ENCODE results near the gene CUL4A. TPM values are rescaled to one million over a fixed set of nuclear protein-coding genes. Genes with fewer than 3 reads are reported as not detected.

CUL4A gene
- total and polyA plus RNA-seq, 2 experiments from 2014 or later = 52.2 to 85.3 TPM

GRCh38 chr13:113169277-113170272 lies 39.8 kb upstream of the CUL4A start:
- DNase-seq (ENCODE audit: low spot score) = no peak

GRCh38 chr13:113170511-113170910 lies 38.9 kb upstream of the CUL4A start:
- H3K4me3 ChIP-seq = no peak overlapping the region
- no peaks in the 10 kb centered on the region for H3K27me3 ChIP-seq
- H3K4me1 ChIP-seq (ENCODE audit: insufficient read depth) = peaks cover 16% of the 10 kb centered on the region
- H3K79me2 ChIP-seq = no peaks in the 10 kb centered on the region
- H2AFZ ChIP-seq = no peak overlapping the region
- WGBS (ENCODE audit: low lambda C conversion rate, missing lambda C conversion rate) = 58% methylated on average over 5 of the region's 5 CpGs
- no peak for DNase-seq (ENCODE audit: low spot score)
- H4K20me1 ChIP-seq (ENCODE audit: insufficient read depth, poor library complexity, severe bottlenecking) = no peaks in the 10 kb centered on the region
- peak overlapping the region; percentile 61 for H3K4me2 ChIP-seq
- no peaks in the 10 kb centered on the region for H3K9me3 ChIP-seq (ENCODE audit: low read depth)
- H3K27ac ChIP-seq = peak overlapping the region; percentile 43
- TF ChIP-seq EZH2phosphoT487 (IDR thresholded peaks at IDR 0.05; ENCODE audit: low read depth, severe bottlenecking, unreplicated experiment) = no peak
- no peak for TF ChIP-seq EZH2 (IDR thresholded peaks at IDR 0.05; ENCODE audit: borderline replicate concordance)
- TF ChIP-seq, protein P1, sequence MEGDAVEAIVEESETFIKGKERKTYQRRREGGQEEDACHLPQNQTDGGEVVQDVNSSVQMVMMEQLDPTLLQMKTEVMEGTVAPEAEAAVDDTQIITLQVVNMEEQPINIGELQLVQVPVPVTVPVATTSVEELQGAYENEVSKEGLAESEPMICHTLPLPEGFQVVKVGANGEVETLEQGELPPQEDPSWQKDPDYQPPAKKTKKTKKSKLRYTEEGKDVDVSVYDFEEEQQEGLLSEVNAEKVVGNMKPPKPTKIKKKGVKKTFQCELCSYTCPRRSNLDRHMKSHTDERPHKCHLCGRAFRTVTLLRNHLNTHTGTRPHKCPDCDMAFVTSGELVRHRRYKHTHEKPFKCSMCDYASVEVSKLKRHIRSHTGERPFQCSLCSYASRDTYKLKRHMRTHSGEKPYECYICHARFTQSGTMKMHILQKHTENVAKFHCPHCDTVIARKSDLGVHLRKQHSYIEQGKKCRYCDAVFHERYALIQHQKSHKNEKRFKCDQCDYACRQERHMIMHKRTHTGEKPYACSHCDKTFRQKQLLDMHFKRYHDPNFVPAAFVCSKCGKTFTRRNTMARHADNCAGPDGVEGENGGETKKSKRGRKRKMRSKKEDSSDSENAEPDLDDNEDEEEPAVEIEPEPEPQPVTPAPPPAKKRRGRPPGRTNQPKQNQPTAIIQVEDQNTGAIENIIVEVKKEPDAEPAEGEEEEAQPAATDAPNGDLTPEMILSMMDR (IDR thresholded peaks at IDR 0.05; ENCODE audit: poor library complexity) = no peak
- H3K36me3 ChIP-seq (replicated peaks; ENCODE audit: insufficient read depth, low read depth) = no peaks in the 10 kb centered on the region
- H3K9me2 ChIP-seq (replicated peaks; ENCODE audit: insufficient read depth) = no peaks in the 10 kb centered on the region

More at GRCh38 chr13:113169277-113170272, 39.8 kb upstream of the CUL4A start:
- H3K4me2 ChIP-seq = peak overlapping the region; percentile 61
- no peaks in the 10 kb centered on the region for H4K20me1 ChIP-seq (ENCODE audit: insufficient read depth, poor library complexity, severe bottlenecking)
- WGBS (ENCODE audit: low lambda C conversion rate, missing lambda C conversion rate) = 74% methylated on average over 13 of the region's 13 CpGs
- peaks cover 16% of the 10 kb centered on the region for H3K4me1 ChIP-seq (ENCODE audit: insufficient read depth)
- no peaks in the 10 kb centered on the region for H3K27me3 ChIP-seq
- peak overlapping the region; percentile 56 for H3K27ac ChIP-seq
- H2AFZ ChIP-seq = no peak overlapping the region
- no peaks in the 10 kb centered on the region for H3K9me2 ChIP-seq (replicated peaks; ENCODE audit: insufficient read depth)
- H3K4me3 ChIP-seq = no peak overlapping the region
- no peaks in the 10 kb centered on the region for H3K79me2 ChIP-seq
- TF ChIP-seq EZH2phosphoT487 (IDR thresholded peaks at IDR 0.05; ENCODE audit: low read depth, severe bottlenecking, unreplicated experiment) (no peak), EZH2 (IDR thresholded peaks at IDR 0.05; ENCODE audit: borderline replicate concordance) (no peak)
- TF ChIP-seq, protein P1 (IDR thresholded peaks at IDR 0.05; ENCODE audit: poor library complexity) = no peak
- H3K9me3 ChIP-seq (ENCODE audit: low read depth) = no peaks in the 10 kb centered on the region
- no peaks in the 10 kb centered on the region for H3K36me3 ChIP-seq (replicated peaks; ENCODE audit: insufficient read depth, low read depth)

GRCh38 chr13:113171250-113172125 lies 37.9 kb upstream of the CUL4A start:
- Histone ChIP-seq H3K36me3 (replicated peaks; ENCODE audit: insufficient read depth, low read depth) (no peaks in the 10 kb centered on the region), H3K27me3 (no peaks in the 10 kb centered on the region), H3K9me2 (replicated peaks; ENCODE audit: insufficient read depth) (no peaks in the 10 kb centered on the region), H3K4me1 (ENCODE audit: insufficient read depth) (peaks cover 16% of the 10 kb centered on the region), H3K27ac (peak overlapping the region; percentile 43), H3K4me3 (no peak overlapping the region), H3K4me2 (no peak overlapping the region), H2AFZ (no peak overlapping the region), H3K79me2 (no peaks in the 10 kb centered on the region), H3K9me3 (ENCODE audit: low read depth) (no peaks in the 10 kb centered on the region), H4K20me1 (ENCODE audit: insufficient read depth, poor library complexity, severe bottlenecking) (no peaks in the 10 kb centered on the region)
- DNase-seq (ENCODE audit: low spot score) = no peak
- 91% methylated on average over 34 of the region's 34 CpGs for WGBS (ENCODE audit: low lambda C conversion rate, missing lambda C conversion rate)
- TF ChIP-seq EZH2phosphoT487 (IDR thresholded peaks at IDR 0.05; ENCODE audit: low read depth, severe bottlenecking, unreplicated experiment) = no peak
- TF ChIP-seq, protein P1 (IDR thresholded peaks at IDR 0.05; ENCODE audit: poor library complexity) = no peak
- no peak for TF ChIP-seq EZH2 (IDR thresholded peaks at IDR 0.05; ENCODE audit: borderline replicate concordance)
